PC-9 (cell line): Measurements from ENCODE around the gene BTBD16. TPM values are rescaled to one million over a fixed set of nuclear protein-coding genes. Genes with fewer than 3 reads are reported as not detected.

Experiments
- BruUV-seq: library from RNA; stranded (reverse); fragments of 400-500 nt; replicated peaks from 2 replicates; lab custom pipeline; 2021; lab: Mats Ljungman, UMichigan
- CTCF ChIA-PET: fragments of 300-600 bp; sonication (Branson Sonifier 250); formaldehyde crosslinking; loops from one replicate; lab custom pipeline; 2022; ENCODE audit warnings: antibody characterized with exemption; lab: Charles Lee
- POLR2A ChIA-PET: fragments of 300-600 bp; sonication (Branson Sonifier 250); formaldehyde crosslinking; loops from one replicate; lab custom pipeline; 2022; ENCODE audit warnings: antibody characterized with exemption; ENCODE audit not compliant: unreplicated experiment; lab: Charles Lee
- DNase-seq, 2 experiments: peaks; one replicate each; pipeline versions ENCODE4 v3.0.0 to v3.0.0-alpha.2; 2015 to 2022; ENCODE audit warnings: mixed read lengths in 1 of 2
- H2AFZ ChIP-seq: fragments of 200-600 bp; sonication (generic); 2 replicates; pipeline ENCODE4 v1.8.1; 2017; ENCODE audit warnings: antibody characterized with exemption
- H3F3A ChIP-seq: fragments of 200-600 bp; sonication (generic); 2 replicates; pipeline ENCODE4 v1.8.1; 2017; ENCODE audit warnings: antibody characterized with exemption, mild to moderate bottlenecking, low read depth; ENCODE audit not compliant: insufficient read depth
- H3K27ac ChIP-seq: fragments of 200-600 bp; sonication (generic); 2 replicates; pipeline ENCODE4 v1.6.1; 2016; ENCODE audit warnings: mixed run types
- H3K27me3 ChIP-seq: fragments of 200-600 bp; sonication (generic); 2 replicates; pipeline ENCODE4 v1.6.1; 2016; ENCODE audit warnings: low read depth, mixed run types; ENCODE audit not compliant: insufficient read depth
- H3K36me3 ChIP-seq: fragments of 200-600 bp; sonication (generic); 2 replicates; pipeline ENCODE4 v1.6.1; 2016; ENCODE audit warnings: low read depth, mixed run types
- H3K4me1 ChIP-seq: fragments of 200-600 bp; sonication (generic); replicated peaks from 2 replicates; pipeline ENCODE4 v1.6.1; 2016; ENCODE audit warnings: mixed run types; ENCODE audit not compliant: insufficient read depth
- H3K4me2 ChIP-seq: fragments of 200-600 bp; sonication (generic); 2 replicates; pipeline ENCODE4 v1.6.1; 2017; ENCODE audit warnings: mixed run types
- H3K4me3 ChIP-seq: fragments of 200-600 bp; sonication (generic); 2 replicates; pipeline ENCODE4 v1.6.1; 2016; ENCODE audit warnings: mixed run types
- H3K79me2 ChIP-seq: fragments of 200-600 bp; sonication (generic); 2 replicates; pipeline ENCODE4 v1.6.1; 2017; ENCODE audit warnings: low read depth, mixed run types
- H3K9me2 ChIP-seq: fragments of 200-600 bp; sonication (generic); 2 replicates; pipeline ENCODE4 v1.8.1; 2017; ENCODE audit warnings: mild to moderate bottlenecking; ENCODE audit not compliant: insufficient read depth
- H3K9me3 ChIP-seq: fragments of 200-600 bp; sonication (generic); 2 replicates; pipeline ENCODE4 v1.8.1; 2016; ENCODE audit warnings: low read depth; ENCODE audit not compliant: insufficient read depth
- H4K20me1 ChIP-seq: fragments of 200-600 bp; sonication (generic); 2 replicates; pipeline ENCODE4 v1.8.1; 2017; ENCODE audit not compliant: insufficient read depth
- EZH2 ChIP-seq: fragments of 200-600 bp; sonication (generic); IDR thresholded peaks from 2 replicates; pipeline ENCODE4 v1.8.0; 2017; ENCODE audit warnings: antibody characterized with exemption, low read depth
- intact Hi-C: fragments of 100-400 bp; cut with micrococcal nuclease; formaldehyde crosslinking; loops from one replicate; pipeline ENCODE4 v1.10.0; 2022; ENCODE audit not compliant: unreplicated experiment
- total RNA-seq: library from RNA; stranded (reverse); gene quantifications from 2 replicates; pipeline ENCODE4 v1.2.3, GENCODE V29; 2021
- TF ChIP-seq, protein P1 (sequence below): fragments of 200-600 bp; sonication (generic); conservative IDR thresholded peaks from 2 replicates; pipeline ENCODE4 v1.6.1; 2017; ENCODE audit warnings: mixed run types, antibody characterized with exemption, mild to moderate bottlenecking, moderate library complexity

The BTBD16 gene
- total RNA-seq, 1 experiment from 2014 or later = 0.37 TPM

- DNase-seq = no peak
- Histone ChIP-seq H3K27me3 (no peaks in the 10 kb centered on the region), H3K27ac (no peak overlapping the region), H3K4me3 (no peak overlapping the region), H3K4me2 (no peak overlapping the region), H2AFZ (no peak overlapping the region), H3K9me2 (no peaks in the 10 kb centered on the region), H3F3A (no peaks in the 10 kb centered on the region), H4K20me1 (no peaks in the 10 kb centered on the region), H3K79me2 (no peaks in the 10 kb centered on the region), H3K9me3 (no peaks in the 10 kb centered on the region), H3K36me3 (no peaks in the 10 kb centered on the region), H3K4me1 (no peaks in the 10 kb centered on the region)
- intact Hi-C loops = no loop called here
- TF ChIP-seq, protein P1, sequence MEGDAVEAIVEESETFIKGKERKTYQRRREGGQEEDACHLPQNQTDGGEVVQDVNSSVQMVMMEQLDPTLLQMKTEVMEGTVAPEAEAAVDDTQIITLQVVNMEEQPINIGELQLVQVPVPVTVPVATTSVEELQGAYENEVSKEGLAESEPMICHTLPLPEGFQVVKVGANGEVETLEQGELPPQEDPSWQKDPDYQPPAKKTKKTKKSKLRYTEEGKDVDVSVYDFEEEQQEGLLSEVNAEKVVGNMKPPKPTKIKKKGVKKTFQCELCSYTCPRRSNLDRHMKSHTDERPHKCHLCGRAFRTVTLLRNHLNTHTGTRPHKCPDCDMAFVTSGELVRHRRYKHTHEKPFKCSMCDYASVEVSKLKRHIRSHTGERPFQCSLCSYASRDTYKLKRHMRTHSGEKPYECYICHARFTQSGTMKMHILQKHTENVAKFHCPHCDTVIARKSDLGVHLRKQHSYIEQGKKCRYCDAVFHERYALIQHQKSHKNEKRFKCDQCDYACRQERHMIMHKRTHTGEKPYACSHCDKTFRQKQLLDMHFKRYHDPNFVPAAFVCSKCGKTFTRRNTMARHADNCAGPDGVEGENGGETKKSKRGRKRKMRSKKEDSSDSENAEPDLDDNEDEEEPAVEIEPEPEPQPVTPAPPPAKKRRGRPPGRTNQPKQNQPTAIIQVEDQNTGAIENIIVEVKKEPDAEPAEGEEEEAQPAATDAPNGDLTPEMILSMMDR = no peak
- TF ChIP-seq EZH2 = no peak
- CTCF ChIA-PET = no interaction called here
- POLR2A ChIA-PET = interaction anchor here (0.6 kb wide), 1 partner anchor 40 kb away, joined by 3 read pairs; no protein-coding TSS in a partner anchor
- no TSS peak for BruUV-seq
Observed at GRCh38 chr10:122224159-122224558, 46.9 kb upstream of the BTBD16 start.

GRCh38 chr10:122225330-122225729, 45.8 kb upstream of the BTBD16 start:
- Histone ChIP-seq H3K4me1 (no peaks in the 10 kb centered on the region), H4K20me1 (no peaks in the 10 kb centered on the region; the same call in 1 of the 2 replicates), H3K36me3 (no peaks in the 10 kb centered on the region), H3F3A (no peaks in the 10 kb centered on the region), H3K79me2 (no peaks in the 10 kb centered on the region), H3K4me2 (no peak overlapping the region), H3K27me3 (no peaks in the 10 kb centered on the region), H3K9me3 (no peaks in the 10 kb centered on the region), H3K4me3 (no peak overlapping the region), H2AFZ (no peak overlapping the region), H3K9me2 (no peaks in the 10 kb centered on the region), H3K27ac (no peak overlapping the region)
- no TSS peak for BruUV-seq
- CTCF ChIA-PET = no interaction called here
- no peak for DNase-seq
- intact Hi-C loops = no loop called here
- POLR2A ChIA-PET = no interaction called here
- TF ChIP-seq, protein P1 = no peak
- TF ChIP-seq EZH2 = no peak

- ChIA-PET POLR2A (no interaction called here), CTCF (no interaction called here)
- Histone ChIP-seq H3K9me2 (no peaks in the 10 kb centered on the region), H3K4me3 (no peak overlapping the region), H4K20me1 (no peaks in the 10 kb centered on the region; the same call in 1 of the 2 replicates), H2AFZ (no peak overlapping the region), H3F3A (no peaks in the 10 kb centered on the region), H3K27ac (no peak overlapping the region), H3K4me1 (no peaks in the 10 kb centered on the region), H3K9me3 (no peaks in the 10 kb centered on the region), H3K27me3 (no peaks in the 10 kb centered on the region), H3K79me2 (no peaks in the 10 kb centered on the region), H3K36me3 (no peaks in the 10 kb centered on the region), H3K4me2 (no peak overlapping the region)
- DNase-seq = no peak
- TF ChIP-seq EZH2 = no peak
- TF ChIP-seq, protein P1 = no peak
- no TSS peak for BruUV-seq
- intact Hi-C loops = no loop called here
Observed at GRCh38 chr10:122227754-122228153, 43.3 kb upstream of the BTBD16 start.
